Dermis blood vessel endothelial cell (primary cell): Measurements from ENCODE around the gene TELO2. TPM values are rescaled to one million over a fixed set of nuclear protein-coding genes. Genes with fewer than 3 reads are reported as not detected.
"Not testable (repeated sequence)": the region's sequence is repeated elsewhere in the genome, so short reads cannot be mapped to it uniquely, and the experiment has no call there.

Experiments used
- DNase-seq: peaks from one replicate; pipeline ENCODE4 v3.0.0; 2010
- total RNA-seq: library from RNA; depleted of rRNA; stranded (reverse); fragments of >200 nt; gene quantifications from 2 replicates; pipeline ENCODE4 v1.2.3, GENCODE V29; 2014

The TELO2 gene
- total RNA-seq, 1 donor from 2014 or later: 21.3 TPM

GRCh38 chr16:1478937-1479336 is 14.2 kb upstream of the TELO2 start:
- not testable (repeated sequence) for DNase-seq

GRCh38 chr16:1481906-1482835 is 11.0 kb upstream of the TELO2 start:
- no peak for DNase-seq

- no peak for DNase-seq
These were observed 7.2 kb upstream of the TELO2 start for GRCh38 chr16:1485847-1486496.

- DNase-seq: no peak
These were observed 6.4 kb upstream of the TELO2 start for GRCh38 chr16:1486551-1487390.

GRCh38 chr16:1487395-1488053 is 5.6 kb upstream of the TELO2 start:
- DNase-seq: no peak

GRCh38 chr16:1488054-1488601 is 5.0 kb upstream of the TELO2 start:
- no peak for DNase-seq

- DNase-seq: no peak
These were observed 4.5 kb upstream of the TELO2 start, which contains the start of gene PTX4 for GRCh38 chr16:1488619-1489018. Gene PTX4 (minus strand): TSS chr16:1488944. CDS start chr16:1488909, 35 bp downstream.

- no peak for DNase-seq
These were observed 4.1 kb upstream of the TELO2 start for GRCh38 chr16:1489077-1489476.

- DNase-seq: no peak
These were observed 1.8 kb upstream of the TELO2 start for GRCh38 chr16:1491327-1491726.

GRCh38 chr16:1492082-1492922 is 858 bp upstream of the TELO2 start:
- no peak for DNase-seq

- peak; percentile 30 for DNase-seq
These were observed 560 bp downstream of the TELO2 start for GRCh38 chr16:1493746-1494094.

- DNase-seq: peak; percentile 91
These were observed 1.0 kb downstream of the TELO2 start for GRCh38 chr16:1494129-1494640.

GRCh38 chr16:1494711-1495110 is 1.6 kb downstream of the TELO2 start:
- no peak for DNase-seq

GRCh38 chr16:1495211-1495888 is 2.2 kb downstream of the TELO2 start:
- no peak for DNase-seq

GRCh38 chr16:1495889-1496262 is 2.7 kb downstream of the TELO2 start:
- no peak for DNase-seq

GRCh38 chr16:1496464-1496863 is 3.3 kb downstream of the TELO2 start:
- no peak for DNase-seq

GRCh38 chr16:1497014-1497598 is 3.9 kb downstream of the TELO2 start:
- DNase-seq: no peak

GRCh38 chr16:1498899-1499676 is 5.9 kb downstream of the TELO2 start:
- no peak for DNase-seq
